WERI-Rb-1 (cell line): ENCODE measurements around the gene NLRP1.

ENCODE experiments used
- DNase-seq: peaks from one replicate; pipeline ENCODE4 v3.0.0-alpha.2; 2020
- H3K27ac ChIP-seq: fragments of 250-450 bp; sonication (Bioruptor Pico); 2 replicates; pipeline ENCODE4 v1.5.1; 2020; ENCODE audit warnings: mild to moderate bottlenecking, moderate library complexity
- H3K27me3 ChIP-seq: fragments of 250-450 bp; sonication (Bioruptor Pico); 2 replicates; pipeline ENCODE4 v1.5.1; 2021; ENCODE audit warnings: mild to moderate bottlenecking, low read depth, moderate library complexity; ENCODE audit not compliant: insufficient read depth, severe bottlenecking
- H3K36me3 ChIP-seq: fragments of 250-450 bp; sonication (Bioruptor Pico); 2 replicates; pipeline ENCODE4 v1.5.1; 2020; ENCODE audit warnings: mild to moderate bottlenecking, moderate library complexity
- H3K4me3 ChIP-seq: 2 replicates; pipeline ENCODE4 v1.5.1; 2011; ENCODE audit warnings: low read depth, mild to moderate bottlenecking, control low read depth, low read length
- H3K9me3 ChIP-seq: fragments of 250-450 bp; sonication (Bioruptor Pico); 2 replicates; pipeline ENCODE4 v1.5.1; 2021; ENCODE audit warnings: mild to moderate bottlenecking, moderate library complexity; ENCODE audit not compliant: severe bottlenecking
- TF ChIP-seq, protein P1 (sequence below): IDR thresholded peaks from 2 replicates; pipeline ENCODE4 v1.5.1; 2011; ENCODE audit warnings: low read depth, mild to moderate bottlenecking, control low read depth, inconsistent platforms, low read length

Gene NLRP1

DNA sequence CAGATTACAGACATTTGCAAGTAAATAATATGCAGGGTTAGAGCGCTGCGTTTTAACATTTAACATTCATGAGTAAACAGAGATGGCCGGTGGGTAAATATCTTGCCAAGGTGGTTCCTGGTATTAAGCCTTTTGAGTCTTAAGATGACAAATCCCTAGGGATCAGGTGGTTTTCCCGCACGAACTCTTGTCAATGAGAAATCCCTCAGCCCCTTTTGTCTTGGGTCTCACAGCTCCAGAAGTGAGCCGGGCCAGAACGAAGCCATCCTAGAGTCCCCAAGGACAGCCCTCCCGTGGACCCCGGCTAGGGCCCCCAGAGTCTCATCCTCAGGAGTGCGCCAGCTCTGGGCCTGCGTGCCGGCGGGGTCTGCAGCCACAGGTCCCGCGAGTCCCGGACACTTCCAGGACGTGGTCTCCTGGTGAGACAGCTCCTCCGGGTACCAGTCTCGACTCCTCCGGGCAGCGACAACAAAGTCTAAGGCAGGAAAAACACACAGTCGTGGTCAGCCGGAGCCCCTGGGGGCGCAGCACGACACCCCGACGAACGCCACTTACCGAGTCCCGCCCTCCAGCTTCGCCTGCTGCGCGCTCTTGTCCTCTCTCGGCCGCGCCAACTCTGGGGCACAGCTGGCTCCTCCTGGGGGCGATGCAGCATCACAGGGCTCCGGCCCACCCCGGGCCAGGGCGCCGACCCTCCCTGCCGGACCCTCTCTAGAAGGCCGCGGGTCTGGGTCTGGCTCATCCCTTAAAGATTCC is 84.7 kb downstream of the NLRP1 start:
- H3K27ac ChIP-seq, result no peak overlapping the region
- peak; percentile 38 for DNase-seq
- no peaks in the 10 kb centered on the region for H3K27me3 ChIP-seq
- peak overlapping the region; percentile 45 for H3K4me3 ChIP-seq
- H3K9me3 ChIP-seq, result no peaks in the 10 kb centered on the region
- no peaks in the 10 kb centered on the region for H3K36me3 ChIP-seq
- TF ChIP-seq, protein P1, sequence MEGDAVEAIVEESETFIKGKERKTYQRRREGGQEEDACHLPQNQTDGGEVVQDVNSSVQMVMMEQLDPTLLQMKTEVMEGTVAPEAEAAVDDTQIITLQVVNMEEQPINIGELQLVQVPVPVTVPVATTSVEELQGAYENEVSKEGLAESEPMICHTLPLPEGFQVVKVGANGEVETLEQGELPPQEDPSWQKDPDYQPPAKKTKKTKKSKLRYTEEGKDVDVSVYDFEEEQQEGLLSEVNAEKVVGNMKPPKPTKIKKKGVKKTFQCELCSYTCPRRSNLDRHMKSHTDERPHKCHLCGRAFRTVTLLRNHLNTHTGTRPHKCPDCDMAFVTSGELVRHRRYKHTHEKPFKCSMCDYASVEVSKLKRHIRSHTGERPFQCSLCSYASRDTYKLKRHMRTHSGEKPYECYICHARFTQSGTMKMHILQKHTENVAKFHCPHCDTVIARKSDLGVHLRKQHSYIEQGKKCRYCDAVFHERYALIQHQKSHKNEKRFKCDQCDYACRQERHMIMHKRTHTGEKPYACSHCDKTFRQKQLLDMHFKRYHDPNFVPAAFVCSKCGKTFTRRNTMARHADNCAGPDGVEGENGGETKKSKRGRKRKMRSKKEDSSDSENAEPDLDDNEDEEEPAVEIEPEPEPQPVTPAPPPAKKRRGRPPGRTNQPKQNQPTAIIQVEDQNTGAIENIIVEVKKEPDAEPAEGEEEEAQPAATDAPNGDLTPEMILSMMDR, result no peak

DNA sequence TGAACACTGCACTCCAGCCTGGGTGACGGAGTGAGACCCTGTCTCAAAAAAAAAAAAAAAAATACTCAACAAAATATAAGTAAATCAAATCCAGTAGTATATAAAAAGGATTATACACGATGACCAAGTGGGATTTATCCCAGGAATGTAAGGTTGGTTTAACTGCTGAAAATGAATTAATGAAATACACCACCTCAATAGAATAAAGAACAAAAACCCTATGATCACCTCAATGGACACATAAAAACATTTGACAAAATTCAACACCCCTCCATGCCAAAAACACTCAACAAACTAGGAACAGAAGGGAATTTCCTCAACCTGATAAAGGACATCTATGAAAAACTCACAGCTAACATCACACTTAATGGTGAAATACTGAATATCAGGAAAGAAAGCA is 91.3 kb downstream of the NLRP1 start:
- no peaks in the 10 kb centered on the region for H3K27me3 ChIP-seq
- H3K27ac ChIP-seq, result no peak overlapping the region
- H3K9me3 ChIP-seq, result peaks cover 6% of the 10 kb centered on the region
- TF ChIP-seq, protein P1, result no peak
- H3K4me3 ChIP-seq, result no peak overlapping the region
- no peak for DNase-seq
- H3K36me3 ChIP-seq, result peaks cover 32% of the 10 kb centered on the region

DNA sequence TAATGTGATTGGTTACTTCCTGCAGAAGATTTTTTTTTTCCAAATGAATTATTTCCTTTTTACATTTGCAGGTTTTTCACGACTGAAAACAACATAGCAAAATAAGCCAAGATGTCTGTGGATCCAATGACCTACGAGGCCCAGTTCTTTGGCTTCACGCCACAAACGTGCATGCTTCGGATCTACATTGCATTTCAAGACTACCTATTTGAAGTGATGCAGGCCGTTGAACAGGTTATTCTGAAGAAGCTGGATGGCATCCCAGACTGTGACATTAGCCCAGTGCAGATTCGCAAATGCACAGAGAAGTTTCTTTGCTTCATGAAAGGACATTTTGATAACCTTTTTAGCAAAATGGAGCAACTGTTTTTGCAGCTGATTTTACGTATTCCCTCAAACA is 95.6 kb downstream of the NLRP1 start:
- Histone ChIP-seq H3K27me3 (no peaks in the 10 kb centered on the region), H3K9me3 (peaks cover 6% of the 10 kb centered on the region), H3K4me3 (no peak overlapping the region), H3K27ac (no peak overlapping the region), H3K36me3 (peaks cover 59% of the 10 kb centered on the region)
- TF ChIP-seq, protein P1, result no peak
- no peak for DNase-seq

DNA sequence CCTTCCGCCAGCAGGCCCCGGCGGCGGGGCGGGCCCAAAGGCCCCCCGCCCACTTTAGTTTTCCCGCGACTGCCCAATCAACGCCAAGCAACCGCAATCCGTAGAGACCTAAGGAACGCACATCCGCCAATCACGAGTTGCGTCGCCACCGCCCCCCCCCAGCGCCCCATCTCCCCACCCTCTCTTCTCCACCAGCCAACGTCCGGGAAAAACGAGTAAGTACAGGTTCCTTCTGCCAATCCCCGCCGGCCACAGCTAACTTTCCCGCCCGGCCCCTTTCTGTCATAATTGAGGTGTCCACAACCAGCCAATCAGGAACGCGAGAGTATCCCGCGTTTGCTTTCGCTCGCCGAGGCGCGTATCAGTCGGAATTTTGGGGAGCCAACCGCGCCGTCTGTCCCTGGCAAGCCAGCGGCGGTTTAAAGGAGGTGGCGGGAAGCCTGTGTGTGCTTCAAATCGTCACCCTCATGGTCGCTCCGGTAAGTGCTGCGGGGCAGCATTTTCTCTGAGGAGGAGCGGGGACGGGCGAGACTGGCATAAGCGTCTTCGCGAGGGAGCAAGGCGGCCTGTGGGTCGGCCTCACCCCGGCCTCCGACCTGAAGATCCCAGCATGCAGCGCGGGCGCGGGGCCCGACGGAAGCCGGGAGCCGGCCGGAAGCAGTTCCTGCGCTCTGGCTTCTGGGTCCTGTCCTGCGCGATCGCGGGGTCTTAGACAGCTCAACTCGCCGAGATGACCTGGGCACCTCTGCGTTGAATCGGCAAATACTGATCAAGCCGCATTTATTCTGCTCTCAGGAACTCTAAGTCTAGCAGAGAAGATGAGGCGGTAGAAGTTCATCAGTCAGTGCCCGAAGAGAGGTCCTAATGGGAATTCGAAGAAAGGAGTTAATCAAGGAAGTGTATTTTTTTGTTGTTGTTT is 97.8 kb downstream of the NLRP1 start, which contains the start of gene MIS12:
Gene MIS12, plus strand, starts transcription at position 361 of the 919 bp plus-strand sequence. CDS start 2,297 bp downstream, outside the sequence.
- DNase-seq, result peak; percentile 99
- TF ChIP-seq, protein P1, result no peak
- Histone ChIP-seq H3K27me3 (no peaks in the 10 kb centered on the region), H3K36me3 (peaks cover 82% of the 10 kb centered on the region), H3K27ac (peak within 1 kb of the TSS; percentile 98), H3K9me3 (no peaks in the 10 kb centered on the region), H3K4me3 (peak within 1 kb of the TSS; percentile 64)

DNA sequence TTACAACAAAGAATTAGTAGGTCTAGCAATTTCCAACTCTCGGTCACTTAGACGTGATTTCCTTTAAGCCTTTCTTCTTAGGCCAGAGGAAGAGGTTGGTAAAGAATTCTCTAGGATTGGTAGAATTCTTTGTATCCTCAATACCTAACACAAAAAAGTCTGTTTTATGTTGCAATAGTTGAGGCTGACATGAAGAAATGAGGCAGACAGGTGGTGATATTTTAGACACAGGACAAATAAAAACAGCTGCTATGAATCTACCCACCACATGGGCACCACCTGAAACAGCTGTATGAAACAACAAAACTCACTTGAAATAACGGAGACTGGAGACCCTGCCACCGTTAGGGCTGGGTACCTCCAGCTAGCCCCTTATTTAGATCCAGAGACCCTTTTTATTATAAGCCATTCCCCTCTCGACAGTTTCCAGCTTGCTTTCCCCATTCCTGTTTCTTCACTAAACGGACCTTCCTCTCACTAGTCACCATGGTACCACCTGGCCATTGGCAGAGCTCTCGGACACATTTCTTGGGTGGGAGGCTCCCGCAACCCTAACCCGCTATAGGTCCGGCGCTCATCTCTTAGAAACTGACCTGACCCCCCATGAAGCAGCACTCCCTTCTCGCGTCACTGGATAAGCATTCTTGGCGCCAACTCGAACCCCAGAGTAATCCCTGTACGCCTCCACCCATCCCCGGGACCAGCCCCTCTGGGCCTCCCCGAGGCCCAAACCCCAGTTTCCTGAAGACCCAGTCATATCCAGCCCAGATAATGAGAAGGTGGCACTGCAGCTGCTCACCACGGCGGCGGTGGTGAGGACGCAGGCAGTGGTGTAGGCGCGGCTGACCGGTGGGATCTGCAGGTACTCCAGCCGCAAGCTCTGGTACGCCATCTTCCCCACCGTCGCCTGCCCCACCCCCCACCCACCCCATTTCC is 98.8 kb downstream of the NLRP1 start, which contains the start of gene DERL2:
Gene DERL2, minus strand, starts transcription at position 909 of the 936 bp plus-strand sequence. Its CDS starts 17 bp downstream, at position 892.
- Histone ChIP-seq H3K4me3 (peak within 1 kb of the TSS; percentile 64), H3K27ac (peak within 1 kb of the TSS; percentile 98), H3K27me3 (no peaks in the 10 kb centered on the region), H3K9me3 (no peaks in the 10 kb centered on the region), H3K36me3 (peaks cover 83% of the 10 kb centered on the region)
- TF ChIP-seq, protein P1, result no peak
- DNase-seq, result peak; percentile 78
